Muscle of back (tissue), 11 donors: ENCODE measurements around the gene DNAJB4. TPM values are rescaled to one million over a fixed set of nuclear protein-coding genes. Genes with fewer than 3 reads are reported as not detected.

Source experiments
- DNase-seq, 3 donors: peaks; one replicate each; pipeline versions ENCODE4 v3.0.0 to v3.0.0-alpha.2; 2013
- polyA plus RNA-seq, 10 donors: library from polyadenylated mRNA; unstranded; fragments of 120-200 nt; gene quantifications; one replicate each; pipeline ENCODE4 v1.2.1, GENCODE V29; 2013; ENCODE audit not compliant: insufficient read length in 10 of 10

Gene DNAJB4
- polyA plus RNA-seq, 10 donors, result 56.4 to 95.7 (median 76.8) TPM

GRCh38 chr1:78035121-78035520 lies 30.4 kb downstream of the DNAJB4 start:
- DNase-seq, result no peak

GRCh38 chr1:78036450-78036849 lies 31.7 kb downstream of the DNAJB4 start:
- no peak for DNase-seq

GRCh38 chr1:78038071-78038470 lies 33.3 kb downstream of the DNAJB4 start:
- DNase-seq, result peak in 2 of 3 donors; percentile 27 to 42

GRCh38 chr1:78038491-78038939 lies 33.8 kb downstream of the DNAJB4 start:
- no peak for DNase-seq

- DNase-seq, result no peak
Observed at GRCh38 chr1:78040484-78041089, 35.8 kb downstream of the DNAJB4 start.

GRCh38 chr1:78043436-78043835 lies 38.7 kb downstream of the DNAJB4 start:
- DNase-seq, result peak in 1 of 3 donors; percentile 9

GRCh38 chr1:78044796-78045562 lies 40.2 kb downstream of the DNAJB4 start:
- peak in 1 of 3 donors; percentile 35 for DNase-seq

- peak in 1 of 3 donors; percentile 64 for DNase-seq
Observed at GRCh38 chr1:78045563-78045925, 40.8 kb downstream of the DNAJB4 start.

- peak in 2 of 3 donors; percentile 30 to 70 for DNase-seq
Observed at GRCh38 chr1:78045926-78046778, 41.4 kb downstream of the DNAJB4 start, which contains the start of gene GIPC2. GIPC2 (plus strand) TSS chr1:78045966; CDS start chr1:78046095, 129 bp downstream.

GRCh38 chr1:78047106-78047505 lies 42.4 kb downstream of the DNAJB4 start:
- peak in 1 of 3 donors; percentile 6 for DNase-seq

- DNase-seq, result no peak
Observed at GRCh38 chr1:78047631-78048030, 42.9 kb downstream of the DNAJB4 start.

- DNase-seq, result no peak
Observed at GRCh38 chr1:78048446-78048845, 43.7 kb downstream of the DNAJB4 start.

- DNase-seq, result no peak
Observed at GRCh38 chr1:78049396-78049795, 44.7 kb downstream of the DNAJB4 start.

GRCh38 chr1:78051005-78051404 lies 46.3 kb downstream of the DNAJB4 start:
- DNase-seq, result no peak

- DNase-seq, result no peak
Observed at GRCh38 chr1:78052685-78053405, 48.1 kb downstream of the DNAJB4 start.

GRCh38 chr1:78053498-78053897 lies 48.8 kb downstream of the DNAJB4 start:
- no peak for DNase-seq

- DNase-seq, result no peak
Observed at GRCh38 chr1:78054559-78054958, 49.8 kb downstream of the DNAJB4 start.

- DNase-seq, result no peak
Observed at GRCh38 chr1:78054972-78055371, 50.2 kb downstream of the DNAJB4 start.

- DNase-seq, result no peak
Observed at GRCh38 chr1:78055565-78056132, 50.9 kb downstream of the DNAJB4 start.

- DNase-seq, result no peak
Observed at GRCh38 chr1:78058670-78059069, 53.9 kb downstream of the DNAJB4 start.

GRCh38 chr1:78060857-78061563 lies 56.3 kb downstream of the DNAJB4 start:
- DNase-seq, result no peak
